ENCODE measurements around the gene GLMP. TPM values are rescaled to one million over a fixed set of nuclear protein-coding genes. Genes with fewer than 3 reads are reported as not detected.

The GLMP gene
- total RNA-seq, 4 donors from 2014 or later = 35.5 to 78.1 (median 42.8) TPM

- no peak for DNase-seq (ENCODE audit: low spot score in 2 of 2)
- H3K4me3 ChIP-seq = peak overlapping the region; percentile 47
- no peaks in the 10 kb centered on the region for H3K9me3 ChIP-seq
- H3K27ac ChIP-seq = peak overlapping the region; percentile 22
- peaks cover 46% of the 10 kb centered on the region for H3K4me1 ChIP-seq
- H3K36me3 ChIP-seq = peaks cover 27% of the 10 kb centered on the region
- WGBS = 87% methylated on average over 8 of the region's 8 CpGs
- no peak for TF ChIP-seq POLR2AphosphoS5 (IDR thresholded peaks at IDR 0.05)
- TF ChIP-seq CTCF (IDR thresholded peaks at IDR 0.05) = no peak
- no peak for TF ChIP-seq POLR2A (IDR thresholded peaks at IDR 0.05)
- no peak for TF ChIP-seq EP300 (IDR thresholded peaks at IDR 0.05)
- no peaks in the 10 kb centered on the region for H3K27me3 ChIP-seq
Observed at GRCh38 chr1:156286061-156286460, 9.4 kb downstream of the GLMP start.

DNA sequence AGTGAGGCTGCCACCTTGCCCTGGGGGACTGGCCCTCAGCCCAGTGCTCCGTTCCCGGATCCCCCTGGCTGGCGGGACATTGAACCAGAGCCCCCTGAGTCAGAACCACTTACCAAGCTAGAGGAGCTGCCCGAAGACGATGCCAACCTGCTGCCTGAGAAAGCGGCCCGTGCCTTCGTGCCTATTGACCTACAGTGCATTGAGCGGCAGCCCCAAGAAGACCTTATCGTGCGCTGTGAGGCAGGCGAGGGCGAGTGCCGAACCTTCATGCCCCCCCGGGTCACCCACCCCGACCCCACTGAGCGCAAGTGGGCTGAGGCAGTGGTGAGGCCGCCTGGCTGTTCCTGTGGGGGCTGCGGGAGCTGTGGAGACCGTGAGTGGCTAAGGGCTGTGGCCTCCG, 10.0 kb downstream of the GLMP start:
- Histone ChIP-seq H3K4me3 (peak overlapping the region; percentile 47), H3K36me3 (peaks cover 27% of the 10 kb centered on the region)
- DNase-seq (ENCODE audit: low spot score in 2 of 2) = no peak

DNA sequence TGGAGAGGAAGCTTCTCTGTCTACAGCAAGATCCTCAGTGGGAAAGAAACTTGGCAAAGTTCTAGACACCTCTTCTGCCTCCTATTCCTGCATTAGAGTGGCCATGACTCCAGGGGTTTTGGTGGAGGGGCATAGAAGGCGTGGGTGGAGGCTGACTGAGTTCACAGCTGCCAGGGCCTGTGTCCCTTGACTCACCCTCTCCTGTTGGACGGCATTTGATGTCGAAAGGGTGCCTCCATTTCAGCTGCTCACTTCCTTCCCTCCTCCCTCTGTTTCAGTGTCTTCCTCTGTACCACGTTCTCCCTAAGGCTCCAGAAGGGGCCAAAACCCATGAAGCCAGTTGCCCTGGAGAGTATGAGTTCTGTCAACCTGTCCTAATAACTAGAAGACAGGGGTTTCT, 10.7 kb downstream of the GLMP start:
- DNase-seq (ENCODE audit: low spot score in 2 of 2) = no peak
- Histone ChIP-seq H3K4me1 (peaks cover 43% of the 10 kb centered on the region), H3K27me3 (no peaks in the 10 kb centered on the region), H3K4me3 (peak overlapping the region; percentile 47), H3K36me3 (peaks cover 25% of the 10 kb centered on the region), H3K27ac (peak overlapping the region; percentile 74), H3K9me3 (no peaks in the 10 kb centered on the region)
- WGBS = 48% methylated on average over 4 of the region's 4 CpGs
- no peak for TF ChIP-seq POLR2AphosphoS5 (IDR thresholded peaks at IDR 0.05)
- TF ChIP-seq EP300 (IDR thresholded peaks at IDR 0.05) = no peak
- TF ChIP-seq CTCF (IDR thresholded peaks at IDR 0.05) = no peak
- no peak for TF ChIP-seq POLR2A (IDR thresholded peaks at IDR 0.05)

More for the DNA sequence above, 10.0 kb downstream of the GLMP start:
- peaks cover 46% of the 10 kb centered on the region for H3K4me1 ChIP-seq
- TF ChIP-seq POLR2AphosphoS5 (IDR thresholded peaks at IDR 0.05) = no peak
- peak overlapping the region; percentile 74 for H3K27ac ChIP-seq
- no peaks in the 10 kb centered on the region for H3K9me3 ChIP-seq
- H3K27me3 ChIP-seq = no peaks in the 10 kb centered on the region
- 90% methylated on average over 8 of the region's 21 CpGs for WGBS

DNA sequence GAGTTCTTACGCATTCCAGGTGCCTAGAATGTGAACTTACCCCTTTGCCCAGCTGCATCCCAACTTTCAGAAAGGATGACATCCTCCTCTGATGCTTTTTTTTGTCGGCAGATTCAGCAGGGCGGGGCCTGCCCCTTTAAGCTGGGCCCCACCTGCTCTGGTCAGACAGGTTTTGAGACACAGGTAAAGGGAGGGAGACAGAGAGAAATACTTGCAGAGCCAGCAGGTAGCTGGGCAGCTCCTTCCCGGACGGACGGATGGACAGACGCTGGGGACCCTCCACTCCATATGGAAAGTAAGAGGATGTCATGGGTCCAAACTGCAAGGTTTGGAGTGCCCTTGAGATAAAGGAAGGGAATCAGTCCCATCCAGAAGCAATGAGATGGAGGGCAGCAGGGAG, 11.4 kb downstream of the GLMP start, which contains the start of gene TMEM79:
Gene TMEM79, plus strand, starts transcription at position 214 of the 400 bp plus-strand sequence. CDS start 902 bp downstream, outside the sequence.
- Histone ChIP-seq H3K4me1 (peaks cover 43% of the 10 kb centered on the region), H3K27me3 (no peaks in the 10 kb centered on the region), H3K4me3 (peak within 1 kb of the TSS; percentile 86), H3K27ac (peak within 1 kb of the TSS; percentile 94), H3K9me3 (no peaks in the 10 kb centered on the region), H3K36me3 (peaks cover 19% of the 10 kb centered on the region)
- DNase-seq (ENCODE audit: low spot score in 2 of 2) = no peak
- no peak for TF ChIP-seq POLR2AphosphoS5 (IDR thresholded peaks at IDR 0.05)
- no peak for TF ChIP-seq POLR2A (IDR thresholded peaks at IDR 0.05)
- no peak for TF ChIP-seq EP300 (IDR thresholded peaks at IDR 0.05)
- no peak for TF ChIP-seq CTCF (IDR thresholded peaks at IDR 0.05)
- 49% methylated on average over 7 of the region's 7 CpGs for WGBS

DNA sequence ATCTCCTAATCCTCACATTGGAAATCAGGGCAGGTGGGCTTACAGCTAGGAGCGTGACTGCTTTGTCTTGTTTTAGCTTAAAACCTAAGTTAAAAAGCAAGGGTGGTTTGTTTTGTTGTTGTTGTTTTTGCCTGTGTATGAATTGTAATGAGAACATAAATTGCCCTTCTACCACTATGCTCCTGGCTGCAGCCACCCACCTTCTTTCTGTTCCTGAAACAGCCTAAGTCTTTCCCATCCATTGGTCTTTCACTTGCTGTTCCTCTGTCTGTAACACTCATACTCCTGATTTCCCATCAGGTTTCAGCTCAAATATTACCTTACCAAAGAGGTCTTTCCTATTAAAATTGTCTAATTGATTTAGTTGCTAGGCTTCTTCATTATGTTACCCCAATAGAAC, 12.0 kb downstream of the GLMP start:
- no peak for DNase-seq (ENCODE audit: low spot score in 2 of 2)
- peak overlapping the region; percentile 86 for H3K4me3 ChIP-seq
- TF ChIP-seq EP300 (IDR thresholded peaks at IDR 0.05) = no peak
- no peak for TF ChIP-seq POLR2AphosphoS5 (IDR thresholded peaks at IDR 0.05)
- TF ChIP-seq POLR2A (IDR thresholded peaks at IDR 0.05) = no peak
- no peak for TF ChIP-seq CTCF (IDR thresholded peaks at IDR 0.05)
- H3K27me3 ChIP-seq = no peaks in the 10 kb centered on the region
- peaks cover 21% of the 10 kb centered on the region for H3K36me3 ChIP-seq
- H3K9me3 ChIP-seq = no peaks in the 10 kb centered on the region
- WGBS = 77% methylated on average over 1 of the region's 1 CpG
- H3K4me1 ChIP-seq = peaks cover 43% of the 10 kb centered on the region
- peak overlapping the region; percentile 94 for H3K27ac ChIP-seq
